Loucy (cell line): ENCODE data around the gene TPST2.

Experiments used
- EZH2phosphoT487 ChIP-seq: fragments of 200-600 bp; IDR thresholded peaks from 2 replicates; pipeline ENCODE4 v1.6.1; 2018; ENCODE audit warnings: antibody characterized with exemption, mild to moderate bottlenecking, moderate library complexity, borderline replicate concordance
- TF ChIP-seq, protein P1 (sequence below): fragments of 200-600 bp; sonication (generic); conservative IDR thresholded peaks from 2 replicates; pipeline ENCODE4 v1.5.1; 2014; ENCODE audit warnings: mild to moderate bottlenecking, antibody characterized with exemption, low read length

- TF ChIP-seq, protein P1, sequence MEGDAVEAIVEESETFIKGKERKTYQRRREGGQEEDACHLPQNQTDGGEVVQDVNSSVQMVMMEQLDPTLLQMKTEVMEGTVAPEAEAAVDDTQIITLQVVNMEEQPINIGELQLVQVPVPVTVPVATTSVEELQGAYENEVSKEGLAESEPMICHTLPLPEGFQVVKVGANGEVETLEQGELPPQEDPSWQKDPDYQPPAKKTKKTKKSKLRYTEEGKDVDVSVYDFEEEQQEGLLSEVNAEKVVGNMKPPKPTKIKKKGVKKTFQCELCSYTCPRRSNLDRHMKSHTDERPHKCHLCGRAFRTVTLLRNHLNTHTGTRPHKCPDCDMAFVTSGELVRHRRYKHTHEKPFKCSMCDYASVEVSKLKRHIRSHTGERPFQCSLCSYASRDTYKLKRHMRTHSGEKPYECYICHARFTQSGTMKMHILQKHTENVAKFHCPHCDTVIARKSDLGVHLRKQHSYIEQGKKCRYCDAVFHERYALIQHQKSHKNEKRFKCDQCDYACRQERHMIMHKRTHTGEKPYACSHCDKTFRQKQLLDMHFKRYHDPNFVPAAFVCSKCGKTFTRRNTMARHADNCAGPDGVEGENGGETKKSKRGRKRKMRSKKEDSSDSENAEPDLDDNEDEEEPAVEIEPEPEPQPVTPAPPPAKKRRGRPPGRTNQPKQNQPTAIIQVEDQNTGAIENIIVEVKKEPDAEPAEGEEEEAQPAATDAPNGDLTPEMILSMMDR: no peak
- TF ChIP-seq EZH2phosphoT487: no peak
Observed at GRCh38 chr22:26632422-26633155, 42.7 kb upstream of the TPST2 start.
